ENCODE data around the gene IFT172.
"Not testable (repeated sequence)": the region's sequence is repeated elsewhere in the genome, so short reads cannot be mapped to it uniquely, and the experiment has no call there.

IFT172 gene

DNA sequence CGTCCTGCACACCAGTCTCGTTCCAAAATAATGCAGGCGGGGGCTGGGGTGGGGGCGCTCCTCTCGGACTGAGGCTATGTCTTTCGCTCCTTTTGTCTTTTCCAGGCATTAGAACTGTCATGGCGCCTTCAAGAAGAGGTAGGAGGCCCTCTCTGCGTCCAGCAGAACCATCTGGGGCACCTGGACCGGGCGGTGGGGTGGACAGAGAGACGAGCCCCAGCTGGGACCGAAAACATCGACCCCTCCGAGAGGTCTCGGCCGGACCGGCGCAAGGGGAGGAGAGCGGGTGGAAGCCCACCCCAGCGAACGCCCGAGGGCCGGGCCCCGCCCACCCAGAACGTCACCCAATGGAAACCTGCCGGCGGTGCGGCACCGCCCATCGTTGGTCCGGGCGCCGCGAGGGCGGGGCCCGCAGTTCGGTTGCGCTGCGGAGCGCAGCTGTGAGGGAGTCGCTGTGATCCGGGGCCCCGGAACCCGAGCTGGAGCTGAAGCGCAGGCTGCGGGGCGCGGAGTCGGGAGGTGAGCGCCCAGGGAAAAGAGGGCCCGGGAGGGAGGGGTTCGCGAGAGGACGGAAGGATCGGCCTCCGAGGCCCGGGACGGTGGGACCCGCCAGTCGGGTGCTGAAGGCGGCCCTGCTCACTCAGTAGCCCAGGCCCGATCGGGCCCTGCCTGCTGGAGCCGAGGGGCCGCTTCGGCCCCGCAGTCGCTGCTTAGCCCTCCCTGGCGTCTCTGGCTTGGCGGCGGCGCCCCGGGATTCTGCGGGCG is 61.1 kb downstream of the IFT172 start, which contains the start of gene NRBP1:
Gene NRBP1, plus strand, starts transcription at position 419 of the 765 bp plus-strand sequence. CDS start 4,643 bp downstream, outside the sequence.
- DNase-seq (ENCODE audit: low read depth), result peak; percentile 64

DNA sequence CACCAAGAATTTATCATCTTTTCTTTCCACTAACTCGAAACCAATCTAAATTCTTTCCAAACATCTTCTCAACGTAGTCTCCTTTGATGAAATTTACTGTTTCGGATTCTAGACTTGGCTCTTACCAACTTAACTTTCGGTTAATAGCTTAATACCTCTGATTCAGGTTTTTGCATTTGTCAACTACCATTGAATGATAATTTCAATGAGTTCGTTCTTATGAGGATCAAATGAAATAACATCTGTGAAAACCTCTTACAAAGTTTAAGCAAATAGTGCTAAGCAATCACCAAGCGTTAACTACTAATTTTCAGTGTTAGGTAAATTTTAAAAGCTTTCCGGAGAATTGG is 61.7 kb downstream of the IFT172 start:
- DNase-seq (ENCODE audit: low read depth), result no peak

DNA sequence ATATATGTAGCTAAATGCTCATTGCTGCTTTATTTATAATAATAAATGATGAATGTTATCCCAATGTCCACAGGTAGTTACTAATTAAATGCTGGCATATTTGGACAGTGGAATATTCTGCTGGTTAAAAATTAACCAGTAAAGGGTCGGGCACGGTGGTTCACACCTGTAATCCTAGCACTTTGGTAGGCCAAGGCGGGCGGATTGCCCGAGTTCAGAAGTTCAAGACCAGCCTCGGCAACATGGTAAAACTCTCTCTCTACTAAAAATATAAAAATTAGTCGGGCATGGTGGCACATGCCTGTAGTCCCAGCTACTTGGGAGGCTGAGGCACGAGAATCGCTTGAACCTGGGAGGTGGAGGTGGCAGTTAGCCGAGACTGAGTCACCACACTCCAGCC is 64.5 kb downstream of the IFT172 start:
- DNase-seq (ENCODE audit: low read depth), result not testable (repeated sequence)

DNA sequence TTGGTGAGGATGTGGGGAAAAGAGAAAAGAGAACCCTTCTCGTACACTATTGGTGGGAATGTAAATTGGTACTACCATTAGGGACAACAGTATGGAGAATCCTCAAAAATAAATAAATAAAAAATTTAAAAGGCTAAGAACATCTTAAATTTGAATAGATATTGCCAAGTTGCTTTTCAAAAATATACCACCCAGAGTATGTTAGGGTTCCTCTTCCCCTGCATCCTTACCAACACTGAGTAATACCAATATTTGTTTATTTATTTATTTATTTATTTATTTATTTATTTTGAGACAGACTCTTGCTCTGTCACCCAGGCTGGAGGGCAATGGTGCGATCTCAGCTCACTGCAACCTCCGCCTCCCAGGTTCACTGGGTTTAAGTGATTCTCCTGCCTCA is 66.6 kb downstream of the IFT172 start:
- no peak for DNase-seq (ENCODE audit: low read depth)

DNA sequence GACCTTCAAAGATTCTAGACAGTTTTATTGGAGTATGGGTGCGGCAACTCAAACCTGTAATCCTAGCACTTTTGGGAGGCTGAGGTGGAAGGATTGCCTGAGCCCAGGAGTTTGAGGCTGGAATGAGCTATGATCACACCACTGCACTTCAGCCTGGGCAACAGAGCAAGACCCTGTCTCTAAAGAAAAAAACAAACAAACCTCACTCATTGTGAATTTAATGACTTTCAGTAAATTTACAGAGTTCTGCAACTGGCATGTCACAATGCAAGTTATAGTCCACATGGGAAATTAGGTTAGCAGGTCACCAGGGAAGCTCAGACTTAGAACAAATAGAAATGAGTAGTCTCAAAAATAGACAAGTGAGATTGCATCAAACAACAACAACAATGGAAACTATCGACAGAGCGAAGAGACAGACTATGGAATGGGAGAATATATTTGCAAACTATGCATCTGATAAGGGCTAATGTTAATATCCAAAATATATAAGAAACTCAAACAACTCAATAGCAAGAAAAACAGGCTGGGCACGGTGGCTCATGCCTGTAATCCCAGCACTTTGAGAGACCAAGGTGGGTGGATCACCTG is 67.8 kb downstream of the IFT172 start:
- DNase-seq (ENCODE audit: low read depth), result no peak

DNA sequence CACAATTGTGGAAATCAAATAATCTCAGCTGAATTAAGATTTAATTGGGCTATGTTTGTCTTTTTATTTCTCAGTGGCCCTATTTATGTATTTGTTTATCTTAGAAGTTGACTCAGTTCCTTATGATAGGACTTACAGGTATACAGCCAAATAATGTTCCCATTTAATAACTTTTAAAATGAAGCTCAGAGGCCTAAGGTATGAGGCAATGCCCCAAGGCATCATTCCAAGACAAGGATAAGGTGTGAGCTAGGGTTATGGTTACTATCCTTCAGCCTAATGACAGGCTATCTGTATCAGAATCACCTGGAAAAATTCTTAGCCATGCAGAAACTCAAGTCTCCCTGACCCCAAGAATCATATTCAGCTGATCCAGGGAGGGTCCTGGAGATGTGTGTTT is 68.5 kb downstream of the IFT172 start:
- no peak for DNase-seq (ENCODE audit: low read depth)

DNA sequence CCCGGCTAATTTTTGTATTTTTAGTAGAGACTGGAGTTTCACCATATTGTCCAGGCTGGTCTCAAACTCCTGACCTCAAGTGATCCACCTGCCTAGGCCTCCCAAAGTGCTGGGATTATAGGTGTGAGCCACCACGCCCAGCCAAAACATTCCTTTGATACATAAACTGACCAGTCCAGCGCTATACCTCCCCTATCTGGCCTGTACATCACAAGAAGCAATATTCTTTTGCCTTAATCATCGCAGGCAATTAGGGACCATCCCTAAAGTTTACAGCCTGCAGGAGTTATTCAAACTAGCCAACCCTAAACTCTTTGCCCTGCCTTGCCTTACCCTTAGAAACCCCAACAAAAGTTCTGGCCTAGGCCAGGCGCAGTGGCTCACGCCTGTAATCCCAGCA is 73.4 kb downstream of the IFT172 start:
- DNase-seq (ENCODE audit: low read depth), result no peak

DNA sequence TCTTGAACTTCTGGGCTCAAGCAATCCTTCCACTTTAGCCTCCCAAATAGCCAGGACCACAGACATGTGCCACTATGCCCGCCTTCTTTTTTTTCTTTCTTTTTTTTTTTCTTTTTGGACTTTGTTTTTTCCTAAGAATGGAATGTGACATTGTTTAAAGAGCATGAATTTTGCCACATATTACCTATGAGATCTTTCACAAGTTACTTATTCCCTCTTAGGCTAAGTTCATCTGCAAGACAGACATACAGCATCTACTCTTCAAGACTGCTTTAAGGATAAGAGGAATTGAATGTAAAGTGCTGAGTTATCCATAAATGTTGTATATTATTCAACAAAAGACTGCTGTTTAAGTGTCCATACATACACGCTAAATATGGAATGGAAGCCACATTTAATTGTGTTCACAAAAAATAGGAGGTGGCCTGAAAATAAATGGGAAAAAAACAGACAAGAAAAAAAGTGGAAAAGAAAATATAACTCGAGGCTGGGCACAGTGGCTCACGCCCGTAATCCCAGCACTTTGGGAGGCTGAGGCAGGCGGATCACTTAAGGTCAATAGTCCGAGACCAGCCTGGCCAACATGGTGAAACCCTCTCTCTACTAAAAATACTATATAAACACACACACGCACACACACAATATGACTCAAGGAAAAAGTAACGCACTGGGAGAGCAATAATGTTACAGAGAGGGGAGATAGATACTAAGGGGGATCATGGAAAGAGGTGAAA is 77.0 kb downstream of the IFT172 start:
- DNase-seq (ENCODE audit: low read depth), result no peak

DNA sequence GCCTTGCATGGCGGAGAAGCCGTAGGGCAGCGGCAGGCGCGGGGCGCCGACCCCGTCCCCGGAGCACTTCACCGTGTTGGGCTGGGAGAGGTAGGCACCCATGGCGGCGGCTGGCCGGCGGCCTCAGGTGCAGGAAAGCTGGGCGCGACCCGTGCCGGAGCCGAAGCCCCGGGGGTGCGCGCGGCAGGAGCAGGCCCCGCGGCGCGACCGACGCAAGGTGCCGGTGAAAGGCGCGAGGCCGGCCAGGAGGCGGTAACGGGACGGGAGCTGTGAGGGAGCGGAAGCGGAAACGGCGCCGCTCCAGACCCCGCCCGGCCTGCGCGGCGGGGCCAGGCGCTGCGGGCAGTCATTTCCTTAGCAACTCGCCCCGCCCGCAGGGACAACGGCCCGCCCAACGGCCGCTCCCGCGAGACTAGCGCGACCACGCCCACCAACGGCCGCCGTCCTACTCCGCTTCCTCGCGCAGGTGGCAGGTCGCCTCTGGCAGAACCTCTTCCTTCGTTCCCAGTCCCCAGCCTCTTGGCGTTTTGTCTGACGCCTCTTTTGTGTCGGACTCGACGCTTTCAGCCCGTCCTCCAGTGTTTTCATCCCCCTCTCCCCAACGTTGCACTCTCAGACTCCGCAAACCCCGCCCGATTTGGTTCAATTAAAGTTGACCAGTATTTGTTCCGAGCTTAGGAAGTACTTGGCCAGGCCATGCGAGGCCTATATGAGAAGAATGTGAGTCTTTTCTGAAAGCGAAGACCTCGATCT is 80.0 kb downstream of the IFT172 start, which contains the start of gene PPM1G:
Gene PPM1G, minus strand, starts transcription at position 271 of the 753 bp plus-strand sequence. Its CDS starts 169 bp downstream, at position 102.
- peak; percentile 85 for DNase-seq (ENCODE audit: low read depth)

DNA sequence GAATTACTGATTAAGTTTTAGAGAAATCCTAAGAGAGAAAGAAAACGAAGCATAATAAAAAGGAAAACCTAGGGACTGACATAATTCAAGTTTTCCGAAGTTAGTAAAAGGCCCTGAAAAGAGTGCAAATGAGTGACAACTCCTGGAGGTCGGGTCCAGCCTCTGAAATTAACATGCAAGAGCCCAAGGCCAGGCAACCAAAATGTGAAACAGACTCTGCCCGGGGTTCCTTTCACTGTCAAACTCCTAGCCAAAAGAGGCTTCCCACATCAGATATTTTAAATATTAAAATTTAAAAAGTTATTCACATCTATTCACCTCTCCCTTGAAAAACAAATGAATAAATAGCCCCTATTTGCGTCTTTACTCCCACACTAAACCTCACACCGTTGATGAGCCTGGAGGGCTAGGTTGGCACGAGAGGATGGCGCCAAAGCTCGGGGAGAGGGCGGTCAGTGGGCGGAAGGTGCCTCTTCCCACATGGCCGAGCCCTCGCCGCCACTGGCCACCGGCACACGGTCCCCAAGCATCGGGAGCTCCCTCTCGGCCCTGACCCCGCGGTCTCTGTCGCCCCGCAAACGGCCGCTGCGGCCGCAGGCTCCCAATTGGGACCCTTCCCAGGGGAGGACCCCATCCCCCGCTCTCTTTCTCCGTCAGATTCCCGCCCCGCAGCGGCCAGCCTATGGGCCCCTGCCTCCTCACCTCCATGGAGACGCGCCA is 80.8 kb downstream of the IFT172 start:
- DNase-seq (ENCODE audit: low read depth), result no peak

DNA sequence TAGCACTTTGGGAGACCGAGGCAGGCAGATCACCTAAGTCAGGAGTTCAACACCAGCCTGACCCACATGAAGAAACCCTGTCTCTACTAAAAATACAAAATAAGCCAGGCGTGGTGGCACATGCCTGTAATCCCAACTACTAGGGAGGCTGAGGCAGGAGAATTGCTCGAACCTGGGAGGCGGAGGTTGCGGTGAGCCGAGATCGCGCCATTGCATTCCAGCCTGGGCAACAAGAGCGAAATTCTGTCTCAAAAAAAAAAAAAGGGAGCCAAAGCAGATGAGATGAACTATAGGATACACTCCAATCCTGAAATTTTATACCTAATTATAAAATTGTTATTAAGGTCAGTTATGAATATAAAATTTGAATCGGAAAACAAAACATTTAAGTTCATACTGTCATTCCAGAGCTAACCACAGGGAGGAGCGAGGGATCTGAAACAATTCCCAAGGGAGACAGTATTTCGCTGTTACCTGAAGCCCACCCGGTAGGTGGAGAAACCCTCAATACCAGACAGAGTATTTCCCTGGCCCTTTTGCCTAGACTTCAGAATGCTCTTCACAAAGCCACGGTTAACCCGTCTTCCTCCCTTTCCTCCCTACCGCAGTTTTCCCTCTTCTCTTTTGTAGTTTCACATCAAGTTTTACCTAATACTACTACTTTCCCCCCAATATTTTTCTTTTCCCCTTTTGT is 81.6 kb downstream of the IFT172 start:
- DNase-seq (ENCODE audit: low read depth), result no peak

DNA sequence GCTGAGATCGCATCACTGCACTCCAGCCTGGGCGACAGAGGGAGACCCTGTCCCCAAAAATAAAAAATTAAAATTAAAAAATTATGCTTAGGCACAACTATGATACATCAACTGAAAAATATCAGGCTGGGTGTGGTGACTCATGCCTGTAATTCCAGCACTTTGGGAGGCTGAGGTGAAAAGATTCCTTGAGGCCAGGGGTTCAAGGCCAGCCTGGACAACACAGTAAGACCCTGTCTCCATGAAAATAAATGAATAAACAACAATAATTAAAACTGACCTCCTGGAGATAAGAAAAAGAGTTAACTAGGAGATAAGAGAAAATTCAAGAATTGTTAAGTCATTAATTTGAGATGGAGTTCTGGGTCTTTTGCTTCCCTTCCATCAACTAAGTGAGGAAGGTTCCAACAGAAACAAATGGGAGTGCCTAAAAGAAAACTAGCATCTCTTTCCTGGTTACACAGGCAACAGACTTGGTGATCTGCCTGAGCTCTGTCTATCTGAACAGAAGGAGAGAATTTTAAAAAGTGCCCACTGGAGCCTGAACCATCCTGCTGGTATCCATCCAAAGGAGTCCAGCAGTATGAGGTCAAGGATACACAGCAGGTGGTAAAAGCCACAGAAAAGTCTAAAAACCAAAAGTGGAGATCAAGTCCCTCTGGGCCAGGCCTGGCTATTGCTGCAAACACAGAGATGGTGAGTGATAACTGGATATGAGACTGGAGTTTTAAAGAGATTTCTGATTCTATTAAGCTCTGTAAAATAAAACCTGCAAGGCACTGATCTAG is 89.0 kb downstream of the IFT172 start:
- no peak for DNase-seq (ENCODE audit: low read depth)

DNA sequence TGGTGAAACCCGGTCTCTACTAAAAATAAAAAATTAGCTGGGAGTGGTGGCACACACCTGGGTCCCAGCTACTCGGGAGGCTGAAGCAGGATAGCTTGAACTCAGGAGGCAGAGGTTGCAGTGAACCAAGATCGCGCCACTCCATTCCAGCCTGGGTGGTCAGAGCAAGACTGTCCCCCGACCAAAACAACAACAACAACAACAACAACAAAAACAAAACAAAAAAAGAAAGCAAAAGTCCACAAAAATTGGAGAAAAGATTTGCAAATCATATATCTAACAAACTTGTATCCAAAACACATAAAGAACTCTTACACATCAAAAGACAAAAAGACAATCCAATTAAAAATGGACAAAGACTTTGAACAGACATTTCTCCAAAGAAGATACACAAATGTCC is 90.6 kb downstream of the IFT172 start:
- no peak for DNase-seq (ENCODE audit: low read depth)
